LHCN-M2 (cell line): ENCODE results near the gene DQX1. TPM values are rescaled to one million over a fixed set of nuclear protein-coding genes. Genes with fewer than 3 reads are reported as not detected.
A peak's percentile ranks its signal among the peaks of the same experiment; 100 is the strongest.
"Not testable (repeated sequence)": the region's sequence is repeated elsewhere in the genome, so short reads cannot be mapped to it uniquely, and the experiment has no call there.

ENCODE experiments used
- DNase-seq: peaks from one replicate; pipeline ENCODE4 v3.0.0-alpha.2; 2012; ENCODE audit warnings: low read depth
- total RNA-seq: library from RNA; depleted of rRNA; stranded (reverse); fragments of >200 nt; gene quantifications from 2 replicates; pipeline ENCODE4 v1.2.3, GENCODE V29; 2014

The DQX1 gene
- total RNA-seq, 1 experiment from 2014 or later: not detected

DNA sequence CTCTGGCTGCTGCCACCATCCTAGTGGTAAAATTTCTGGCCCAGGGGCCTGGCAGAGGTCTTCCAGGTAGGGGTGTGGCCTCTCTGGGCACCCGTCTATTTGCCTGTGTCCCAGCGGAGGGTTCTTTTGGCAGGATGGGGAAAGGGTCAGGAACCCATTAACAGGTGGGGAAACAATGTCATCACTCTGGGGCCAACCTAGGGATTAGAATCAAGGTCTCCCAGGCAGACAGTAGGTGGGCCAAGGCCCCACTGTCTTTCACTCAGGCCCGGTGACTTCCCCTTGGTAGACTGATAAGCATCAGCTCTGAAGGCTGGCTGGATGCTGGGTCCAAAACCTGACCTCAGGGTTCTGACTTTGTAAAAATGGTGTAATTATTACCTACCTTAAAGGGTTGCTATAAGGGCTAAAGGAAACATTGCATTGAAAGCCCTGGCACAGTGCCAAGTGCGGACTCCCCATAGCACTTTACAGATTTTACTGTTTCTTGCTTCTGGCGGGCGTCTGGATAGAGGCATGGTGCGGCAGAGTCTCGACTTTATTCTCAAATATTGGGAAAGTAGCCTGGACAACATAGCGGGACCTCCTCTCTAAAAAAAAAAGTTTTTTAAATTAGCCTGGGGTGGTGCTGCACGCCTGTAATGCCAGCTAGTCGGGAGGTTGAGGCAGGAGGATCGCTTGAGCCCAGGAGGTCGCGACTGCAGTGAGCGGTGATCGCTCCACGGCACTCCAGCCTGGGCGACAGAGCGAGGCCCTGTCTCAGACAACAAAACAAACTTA lies 28.8 kb downstream of the DQX1 start:
- no peak for DNase-seq

DNA sequence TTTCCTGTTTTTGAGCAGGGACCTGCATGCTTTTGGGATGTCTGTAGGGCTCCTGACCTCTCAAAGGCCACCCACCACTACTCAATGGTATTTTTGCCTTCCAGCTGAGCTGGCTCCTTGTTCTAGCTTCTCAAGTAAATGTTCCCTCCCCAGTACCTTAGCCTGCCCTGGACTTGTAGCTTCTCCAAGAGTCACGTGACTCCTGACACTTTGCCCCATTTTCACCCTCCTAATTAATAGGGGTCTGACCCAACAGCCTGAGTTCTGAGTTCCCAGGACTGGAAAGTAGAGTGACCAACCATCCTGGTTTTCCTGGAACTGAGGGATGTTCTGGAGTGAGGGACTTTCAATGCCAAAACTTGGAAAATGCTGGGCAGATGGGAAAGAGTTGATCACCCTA lies 30.6 kb downstream of the DQX1 start:
- no peak for DNase-seq

DNA sequence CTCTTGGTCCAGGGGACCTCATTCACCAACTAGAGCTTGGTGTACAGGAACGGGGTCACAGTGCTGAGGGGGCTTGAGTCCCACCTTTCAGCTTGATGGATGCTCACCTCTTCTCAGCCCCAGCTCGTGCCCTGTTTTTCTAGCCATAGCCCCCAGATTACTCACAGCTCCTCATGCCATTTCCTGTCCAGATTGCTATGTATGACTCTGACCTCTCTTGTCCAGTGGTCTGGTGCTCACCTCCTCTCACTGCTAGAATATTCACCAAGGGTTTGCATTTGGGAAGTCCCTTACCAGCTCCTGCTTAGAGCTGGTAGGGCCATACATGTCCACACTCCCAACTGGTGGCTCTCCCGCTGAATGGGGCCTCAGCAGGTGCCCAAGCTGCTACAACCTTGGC lies 32.5 kb downstream of the DQX1 start:
- DNase-seq: no peak

DNA sequence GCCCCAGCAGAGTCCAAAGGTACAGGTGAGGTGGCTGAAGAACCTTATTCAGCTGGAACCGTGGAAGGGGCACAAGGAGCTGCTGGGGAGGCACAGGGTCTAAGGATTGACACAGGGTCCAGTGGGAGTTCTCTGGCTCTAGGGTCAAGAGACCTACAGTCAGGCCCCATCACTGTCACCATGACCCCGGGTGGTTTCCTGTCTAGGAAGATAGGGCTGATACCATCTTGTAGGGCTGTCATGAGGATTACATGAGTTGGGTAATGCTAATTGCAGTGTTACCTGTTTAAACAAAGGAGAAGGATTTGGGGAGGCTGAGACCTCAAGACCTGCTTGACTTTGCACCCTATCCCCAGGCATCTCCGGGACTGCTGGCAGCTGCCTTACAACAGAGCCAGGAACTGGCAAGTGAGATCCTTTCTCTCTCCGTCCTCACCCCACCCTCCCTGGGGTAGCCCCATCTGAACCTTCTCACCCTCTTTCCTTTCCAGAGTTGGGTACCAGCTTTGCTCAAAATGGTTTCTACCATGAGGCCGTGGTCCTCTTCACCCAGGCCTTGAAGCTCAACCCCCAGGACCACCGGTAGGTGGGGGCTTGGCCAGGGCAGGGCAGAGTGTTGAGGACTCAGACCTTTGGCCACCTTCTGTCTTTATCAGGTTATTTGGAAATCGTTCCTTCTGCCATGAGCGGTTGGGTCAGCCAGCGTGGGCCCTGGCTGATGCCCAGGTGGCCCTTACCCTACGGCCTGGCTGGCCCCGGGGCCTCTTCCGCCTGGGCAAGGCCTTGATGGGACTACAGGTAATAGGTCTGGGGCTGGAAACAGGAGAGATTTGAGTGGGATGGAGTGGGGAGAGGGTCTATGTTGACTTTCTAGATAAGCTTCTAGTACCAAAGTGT lies 34.1 kb downstream of the DQX1 start:
- DNase-seq: no peak

DNA sequence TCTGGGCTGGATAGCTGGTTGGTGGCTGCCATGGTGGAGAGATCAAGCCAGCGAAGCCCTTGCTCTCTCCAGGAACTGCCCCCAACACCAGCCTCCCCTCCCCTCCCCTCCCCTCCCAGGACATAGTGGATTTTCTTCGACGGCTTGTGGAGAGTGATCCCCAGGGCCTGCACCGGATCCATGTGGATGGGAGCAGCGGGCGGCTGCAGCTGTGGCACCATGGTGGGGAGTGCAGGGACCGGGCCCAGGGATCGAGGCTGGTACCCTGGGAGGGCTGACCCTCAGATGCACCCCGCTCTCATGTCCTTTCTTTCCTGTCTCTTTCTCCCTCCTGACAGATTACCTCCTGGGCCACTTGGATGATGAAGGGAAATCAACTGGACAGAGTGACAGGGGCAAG lies 36.1 kb downstream of the DQX1 start:
- no peak for DNase-seq

DNA sequence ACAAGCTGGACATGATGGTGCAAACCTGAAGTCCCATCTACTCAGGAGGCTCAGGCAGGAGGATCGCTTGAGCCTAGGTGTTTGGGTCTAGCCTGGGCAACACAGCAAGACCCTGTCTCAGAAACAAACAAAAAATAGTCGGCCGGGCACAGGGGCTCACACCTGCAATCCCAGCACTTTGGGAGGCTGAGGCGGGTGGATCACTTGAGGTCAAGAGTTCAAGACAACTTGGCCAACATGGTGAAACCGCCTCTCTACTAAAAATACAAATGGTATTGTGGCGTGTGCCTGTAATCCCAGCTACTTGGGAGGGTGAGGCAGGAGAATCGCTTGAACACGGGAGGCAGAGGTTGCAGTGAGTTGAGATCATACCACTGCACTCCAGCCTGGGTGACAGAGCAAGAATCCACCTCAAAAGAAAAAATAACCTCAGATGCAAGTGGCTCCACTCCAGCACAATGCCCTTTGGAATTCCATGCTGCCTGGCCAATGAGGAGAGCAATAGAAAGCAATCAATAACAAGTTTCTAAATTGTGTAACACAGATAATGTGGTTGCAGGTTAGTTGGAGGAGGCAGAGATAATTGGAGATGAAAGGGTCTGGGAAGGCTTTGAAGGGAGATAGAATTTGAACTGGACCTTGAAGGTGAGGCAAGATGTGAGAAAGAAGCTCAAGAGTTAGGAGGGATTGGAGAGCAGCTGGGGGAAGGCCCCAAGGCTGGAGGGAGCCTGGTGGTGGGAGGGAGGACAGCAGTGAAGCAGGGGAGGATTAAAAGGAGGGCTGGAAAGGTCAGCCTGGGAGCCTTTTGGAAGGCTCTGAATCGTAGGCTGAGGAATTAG lies 37.2 kb downstream of the DQX1 start:
- no peak for DNase-seq

DNA sequence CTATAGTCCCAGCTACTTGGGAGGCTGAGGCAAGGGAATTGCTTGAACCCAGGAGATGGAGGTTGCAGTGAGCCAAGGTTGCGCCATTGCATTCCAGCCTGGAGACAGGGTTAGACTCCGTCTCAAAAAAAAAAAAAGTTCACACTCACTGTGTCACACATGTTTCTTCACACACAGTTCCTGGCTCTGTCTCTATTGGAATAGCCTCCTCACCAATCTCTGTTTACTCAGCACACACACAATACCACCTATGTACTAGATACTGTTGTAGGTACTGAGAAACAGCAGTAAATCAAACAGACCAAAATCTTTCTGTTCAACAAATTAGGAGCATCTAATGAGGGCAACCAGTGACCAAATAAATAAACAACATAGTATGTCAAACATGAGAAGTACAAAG lies 39.9 kb downstream of the DQX1 start:
- no peak for DNase-seq

DNA sequence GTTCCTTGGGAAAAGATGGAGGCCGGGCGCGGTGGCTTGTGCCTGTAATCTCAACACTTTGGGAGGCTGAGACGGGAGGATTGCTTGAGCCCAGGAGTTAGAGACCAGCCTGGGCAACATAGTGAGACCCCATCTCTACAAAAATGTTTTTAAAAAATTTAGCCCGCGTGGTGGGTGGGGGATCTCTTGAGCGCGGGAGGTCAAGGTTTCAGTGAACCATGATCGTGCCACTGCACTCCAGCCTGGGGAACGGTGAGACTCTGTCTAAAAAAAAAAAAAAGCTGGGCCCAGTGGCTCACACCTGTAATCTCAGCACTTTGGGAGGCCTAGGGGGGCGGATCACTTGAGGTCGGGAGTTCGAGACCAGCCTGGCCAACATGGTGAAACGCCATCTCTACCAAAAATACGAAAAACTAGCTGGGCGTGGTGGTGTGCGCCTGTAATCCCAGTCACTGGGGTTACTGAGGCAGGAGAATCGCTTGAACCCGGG lies 42.3 kb downstream of the DQX1 start:
- DNase-seq: not testable (repeated sequence)

DNA sequence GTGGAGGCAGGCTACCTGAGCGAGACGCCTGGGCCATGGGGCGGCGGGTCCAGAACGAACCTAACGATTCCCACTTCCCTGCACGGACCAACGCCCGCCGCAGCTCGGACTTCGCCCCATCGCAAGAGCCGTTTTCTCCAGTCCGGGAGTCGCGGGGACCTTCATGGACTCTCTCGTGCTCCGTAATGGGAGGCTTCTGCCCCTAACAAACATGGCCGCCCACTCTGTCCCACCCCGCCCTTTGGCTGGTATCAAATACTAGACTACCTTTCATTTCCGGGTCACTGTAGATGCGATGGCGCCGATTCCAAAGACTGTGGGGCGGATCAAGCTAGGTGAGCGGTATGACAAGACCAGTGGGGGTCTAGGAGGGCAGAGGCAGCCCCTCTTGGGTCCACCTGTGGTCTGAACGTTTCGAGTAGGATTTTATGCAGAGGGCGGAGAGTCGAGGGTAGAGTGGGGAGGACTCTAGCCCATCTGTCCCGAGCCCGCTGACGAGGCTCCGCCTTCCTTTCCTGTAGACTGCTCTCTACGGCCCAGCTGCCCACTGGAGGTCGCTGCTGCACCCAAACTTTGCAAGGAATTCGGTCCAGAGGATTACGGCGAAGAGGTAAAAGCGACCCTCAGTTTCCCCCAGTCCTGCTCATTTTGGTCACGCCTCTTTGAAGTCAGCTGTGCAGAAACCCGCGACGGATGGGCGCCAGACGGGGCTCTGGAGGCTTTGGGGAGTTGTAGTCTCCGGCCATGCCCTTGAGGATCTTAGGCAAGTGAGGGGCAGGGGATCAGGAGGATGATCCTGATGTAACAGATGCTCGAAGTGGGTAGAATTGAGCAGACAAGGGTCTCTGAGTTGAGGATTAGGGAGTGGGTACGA lies 43.0 kb downstream of the DQX1 start, which contains the start of the genes CCDC142 and TTC31:
CCDC142 (minus strand) TSS at position 198 of the 874 bp plus-strand sequence; CDS start at position 37, 161 bp downstream.
TTC31 (plus strand) TSS at position 281 of the 874 bp plus-strand sequence; CDS start at position 296, 15 bp downstream.
- peak; percentile 94 for DNase-seq

DNA sequence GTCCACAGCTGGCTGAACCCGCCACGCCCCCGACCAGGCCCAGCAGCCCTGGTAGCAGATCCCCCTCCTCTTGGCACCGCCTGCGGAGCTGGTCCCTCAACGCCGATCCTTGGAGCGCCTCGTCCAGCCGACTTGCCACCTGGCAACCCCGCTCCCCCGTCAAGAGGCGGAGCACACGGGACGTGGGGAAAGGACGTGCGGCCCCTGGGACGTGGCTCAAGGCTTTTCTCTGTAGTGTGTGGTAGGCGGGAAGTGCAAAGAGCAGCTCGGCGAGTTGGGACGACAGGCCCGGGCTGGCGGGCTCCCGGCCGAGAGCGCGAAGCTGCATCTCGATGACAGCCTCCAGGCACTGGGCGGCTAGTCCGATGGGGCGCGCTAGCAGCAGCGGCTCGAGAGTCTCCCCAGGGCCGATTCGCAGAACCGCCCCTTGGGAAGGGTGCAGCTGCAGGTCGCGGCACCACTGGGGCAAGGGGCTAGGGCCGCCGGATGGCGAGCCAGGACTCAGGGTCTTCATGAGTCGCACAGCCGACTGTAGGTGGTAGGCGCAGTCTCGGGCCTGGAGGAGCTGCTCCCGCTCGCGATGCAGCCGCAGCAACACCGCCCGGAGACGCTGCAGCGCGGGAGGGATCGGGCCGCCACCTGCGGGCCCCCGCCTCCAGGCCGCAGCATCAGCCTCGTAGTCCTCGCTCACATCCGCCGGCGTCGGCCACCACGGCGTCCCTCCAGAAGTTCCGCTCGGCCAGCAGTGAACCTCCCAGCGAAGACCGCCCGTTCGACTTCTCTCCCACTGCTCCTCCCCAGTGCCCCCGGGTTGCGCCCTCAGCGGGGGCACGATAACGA lies 43.9 kb downstream of the DQX1 start:
- DNase-seq: no peak

DNA sequence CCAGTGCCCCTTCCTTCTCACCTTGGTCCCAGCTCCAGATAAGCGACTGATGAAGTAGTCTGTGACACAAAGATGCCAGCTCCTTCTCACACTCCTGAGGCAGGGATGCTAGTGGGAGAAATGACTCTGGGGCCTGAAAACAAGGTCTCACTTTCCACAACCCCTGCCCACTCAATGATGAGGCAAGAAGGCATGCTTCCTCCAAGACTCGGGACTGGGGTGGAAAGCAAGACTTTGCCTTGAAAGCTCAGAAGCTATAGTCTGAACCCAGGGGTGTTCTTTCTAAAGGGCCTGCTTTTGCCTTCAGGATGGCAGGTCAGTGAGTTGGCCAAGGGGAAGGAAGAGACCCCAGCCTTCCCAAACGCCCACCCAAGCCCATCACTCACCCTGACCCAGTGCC lies 44.6 kb downstream of the DQX1 start:
- no peak for DNase-seq

DNA sequence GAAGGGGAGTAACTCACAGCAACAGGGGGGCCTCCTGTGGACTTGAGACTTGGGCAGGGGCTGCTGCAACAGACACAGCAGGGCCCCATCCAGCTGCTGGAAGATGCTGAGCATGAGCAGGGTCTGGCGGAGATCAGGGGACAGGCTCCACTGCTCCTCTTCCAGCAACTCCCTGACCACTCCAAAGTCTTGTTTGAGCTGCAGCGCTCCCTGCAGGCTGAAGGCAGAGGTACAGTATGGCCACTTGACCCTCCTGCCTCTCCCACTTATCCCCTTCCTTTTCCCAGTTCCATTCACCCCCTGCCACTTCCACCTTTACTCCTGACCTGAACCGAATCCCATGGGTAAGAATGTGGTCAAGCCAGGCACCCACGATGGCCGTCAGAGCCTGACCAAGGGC lies 51.1 kb downstream of the DQX1 start:
- no peak for DNase-seq

DNA sequence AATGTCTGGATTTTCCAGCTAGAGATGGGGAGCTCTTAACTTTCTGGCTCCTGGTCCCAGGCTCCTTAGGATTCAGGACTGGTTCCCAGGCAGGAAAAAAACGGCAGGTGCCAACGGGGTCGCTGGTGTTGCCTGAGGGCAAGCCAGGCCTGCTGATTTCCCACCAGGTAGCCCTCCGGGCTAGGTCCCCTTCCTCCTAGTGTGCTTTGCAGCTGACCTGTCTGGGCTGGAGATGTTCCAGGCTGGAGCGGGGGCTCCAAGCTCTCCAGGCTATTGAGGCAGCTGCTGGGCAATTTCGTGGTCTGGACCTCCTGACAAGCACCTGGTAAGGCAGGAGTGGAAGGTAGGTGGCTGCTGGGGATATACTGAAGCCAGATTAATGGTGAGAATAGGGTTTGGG lies 51.5 kb downstream of the DQX1 start:
- no peak for DNase-seq

DNA sequence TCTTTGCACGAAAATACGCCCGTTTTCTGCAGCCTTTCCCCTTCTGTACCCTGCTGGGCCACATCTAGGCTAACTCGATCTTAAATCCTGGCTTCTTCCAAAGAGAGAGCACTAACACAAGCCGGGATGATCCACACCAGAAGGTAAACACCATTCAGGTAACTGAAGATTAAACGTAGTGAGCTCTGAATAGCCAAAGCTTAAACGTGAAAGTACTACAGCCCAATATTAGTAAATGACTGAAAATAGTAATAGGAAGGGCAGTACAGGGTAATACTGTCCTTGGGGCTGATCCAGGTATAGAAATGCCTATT lies 53.1 kb downstream of the DQX1 start:
- no peak for DNase-seq

DNA sequence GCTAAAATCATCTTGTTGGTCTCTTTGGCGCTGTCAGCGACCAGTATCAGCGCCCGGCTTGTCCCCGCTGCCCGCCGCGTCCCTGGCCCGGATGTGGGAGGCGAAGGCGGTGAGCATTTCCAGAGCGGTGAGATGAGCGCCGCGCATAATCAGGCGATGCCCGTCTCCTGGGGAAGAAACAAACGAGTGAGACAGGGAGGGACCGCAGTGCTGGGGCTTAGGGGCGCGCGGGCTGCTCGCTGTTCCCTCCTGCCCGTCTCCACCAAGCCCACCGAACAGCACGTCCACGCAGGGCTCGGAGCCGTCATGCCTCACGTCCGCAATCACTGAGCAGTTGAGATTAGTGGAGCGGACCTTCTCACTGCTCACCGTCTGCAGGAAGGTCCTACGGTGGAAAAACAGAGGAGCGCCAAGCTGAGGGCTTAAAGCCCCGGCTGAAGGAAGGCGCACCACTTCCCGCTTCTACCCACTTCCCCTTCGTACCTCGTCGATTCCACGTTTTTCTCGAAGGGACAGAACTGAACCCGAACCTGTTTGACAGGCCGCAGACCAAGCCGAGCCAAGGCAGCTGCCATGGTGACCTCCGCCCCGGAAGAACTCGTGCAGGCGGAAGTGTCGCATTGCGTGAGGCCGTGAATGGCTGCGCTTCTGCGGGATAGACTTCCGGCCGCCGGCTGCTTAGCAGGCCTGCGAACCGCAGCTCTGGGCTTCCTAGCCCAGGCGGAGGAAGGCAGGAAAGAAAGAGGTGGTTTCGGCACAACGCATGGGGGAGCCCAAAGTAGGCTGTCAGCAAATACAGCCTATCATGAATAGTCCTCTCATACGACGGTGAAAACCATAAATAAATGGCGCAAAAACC lies 53.7 kb downstream of the DQX1 start, which contains the start of gene MRPL53:
MRPL53 (minus strand) TSS at position 595 of the 859 bp plus-strand sequence; CDS start at position 575, 20 bp downstream.
- peak; percentile 93 for DNase-seq

DNA sequence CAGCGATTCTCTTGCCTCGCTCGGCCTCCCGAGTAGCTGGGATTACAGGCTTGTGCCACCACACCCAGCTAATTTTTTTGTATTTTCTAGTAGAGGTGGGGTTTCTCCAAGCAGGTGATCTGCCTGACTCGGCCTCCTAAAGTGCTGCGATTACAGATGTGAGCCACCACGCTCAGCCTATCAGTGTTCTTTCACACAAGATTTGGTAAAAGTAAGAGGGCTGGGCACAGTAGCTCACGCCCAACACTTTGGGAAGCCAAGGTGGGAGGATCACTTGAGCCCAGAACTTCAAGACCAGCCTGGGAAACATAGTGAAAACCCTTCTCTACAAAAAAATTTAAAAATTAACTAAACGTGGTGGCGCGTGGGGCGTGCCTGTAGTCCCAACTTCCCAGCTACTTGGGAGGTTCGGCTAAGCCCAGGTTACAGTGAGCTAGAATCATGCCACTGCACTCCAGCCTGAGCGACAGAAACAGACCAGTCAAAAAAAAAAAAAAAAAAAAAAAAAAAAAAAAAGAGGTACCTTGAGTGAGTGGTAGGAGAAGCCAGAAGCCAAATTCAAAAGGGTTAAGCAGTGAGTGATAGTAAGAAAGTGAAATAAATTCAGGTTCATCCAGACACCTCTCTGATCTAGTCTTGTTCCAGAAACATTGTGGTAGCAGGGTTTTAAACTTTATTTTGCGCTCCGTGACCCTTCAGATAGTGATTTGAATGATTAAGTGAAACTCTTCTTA lies 54.5 kb downstream of the DQX1 start:
- no peak for DNase-seq

DNA sequence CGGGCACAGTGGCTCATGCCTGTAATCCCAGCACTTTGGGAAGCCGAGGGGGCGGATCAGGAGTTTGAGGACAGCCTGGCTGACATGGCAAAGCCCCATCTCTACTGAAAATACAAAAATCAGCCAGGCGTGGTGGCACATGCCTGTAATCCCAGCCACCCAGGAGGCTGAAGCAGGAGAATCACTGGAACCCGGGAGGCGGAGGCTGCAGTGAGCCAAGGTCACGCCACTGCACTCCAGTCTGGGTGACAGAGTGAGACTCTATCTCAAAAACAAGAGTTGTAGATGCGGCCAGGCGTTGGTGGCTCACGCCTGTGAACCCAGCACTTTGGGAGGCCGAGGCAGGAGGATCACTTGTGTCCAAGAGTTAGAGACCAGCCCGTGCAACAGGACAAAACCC lies 55.3 kb downstream of the DQX1 start:
- DNase-seq: not testable (repeated sequence)
